ENCODE measurements around the gene SERPINE1.

The SERPINE1 gene

DNA sequence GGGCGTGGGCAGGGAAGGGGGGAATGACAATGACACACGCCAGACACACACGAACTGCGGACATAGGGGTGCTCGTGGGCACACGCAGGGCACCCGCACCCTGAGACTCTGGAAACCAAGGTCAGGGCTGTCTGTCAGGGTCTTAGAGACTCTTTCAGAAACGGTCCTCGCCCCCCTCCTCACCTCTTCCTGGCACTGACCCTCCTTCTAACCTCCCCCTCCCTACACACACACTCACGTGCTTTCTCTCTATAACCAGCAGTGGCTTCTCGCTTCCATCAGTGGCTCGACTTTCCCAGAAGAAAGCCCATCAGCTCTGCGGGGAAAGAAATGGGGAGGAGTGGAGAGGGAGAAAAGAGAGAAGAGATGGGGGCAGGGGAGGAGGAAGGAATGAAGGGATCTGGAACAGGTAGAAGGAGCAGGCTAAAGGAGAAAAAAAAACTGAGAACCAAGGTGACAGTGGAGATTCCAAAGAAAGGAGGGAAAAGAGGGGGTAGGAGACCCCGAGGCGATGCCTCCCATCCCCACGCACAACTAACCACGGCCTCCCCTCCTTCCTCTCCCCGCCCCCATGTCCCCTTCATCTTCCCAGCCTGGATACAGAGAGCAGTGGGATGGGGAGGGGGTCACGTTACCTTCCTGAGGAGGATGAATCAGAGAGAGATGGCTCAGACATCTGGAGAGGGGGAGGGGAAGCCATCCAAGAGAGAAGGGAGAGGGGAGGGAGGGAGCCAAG is 40.2 kb downstream of the SERPINE1 start:
- in situ Hi-C loops (cut with MboI; ENCODE audit: low sequenced_read_pairs) = no loop called here

DNA sequence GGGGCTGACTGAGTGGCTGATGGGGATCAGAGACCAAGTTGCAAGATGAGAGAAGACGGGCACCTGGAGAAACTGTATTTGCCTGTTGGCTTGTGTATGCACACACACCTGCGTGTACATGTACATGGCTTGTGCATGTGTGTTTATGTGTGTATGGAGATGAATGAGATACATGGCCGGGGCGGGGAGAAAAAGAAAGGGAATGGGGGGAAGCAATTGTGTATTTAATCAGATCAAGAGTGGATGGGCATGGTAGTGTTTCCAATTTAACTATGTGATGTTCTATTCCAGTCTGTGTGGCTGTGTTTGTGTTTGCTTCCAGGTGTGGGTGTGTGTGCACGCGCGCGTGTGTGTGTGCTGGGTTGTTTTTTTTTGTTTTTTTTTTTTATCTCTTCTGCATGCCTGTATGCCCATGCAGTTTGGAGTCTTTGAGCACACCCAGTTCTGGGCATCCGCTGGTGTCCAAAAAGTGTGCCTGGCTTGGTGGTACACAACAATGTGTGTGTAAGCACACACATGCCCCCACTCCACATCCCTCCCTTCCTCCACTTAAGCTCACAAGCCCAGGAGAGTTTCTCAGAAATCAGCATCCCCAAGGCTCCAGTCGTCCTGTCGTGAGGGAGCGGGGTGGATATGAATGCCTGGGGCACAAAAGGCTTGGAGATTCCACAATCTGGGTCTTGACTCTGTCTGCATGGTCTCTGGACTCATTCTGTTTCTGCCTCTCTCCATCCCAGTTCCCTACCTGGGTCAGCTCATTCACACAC is 40.9 kb downstream of the SERPINE1 start:
- in situ Hi-C loops (cut with MboI; ENCODE audit: low sequenced_read_pairs) = no loop called here

DNA sequence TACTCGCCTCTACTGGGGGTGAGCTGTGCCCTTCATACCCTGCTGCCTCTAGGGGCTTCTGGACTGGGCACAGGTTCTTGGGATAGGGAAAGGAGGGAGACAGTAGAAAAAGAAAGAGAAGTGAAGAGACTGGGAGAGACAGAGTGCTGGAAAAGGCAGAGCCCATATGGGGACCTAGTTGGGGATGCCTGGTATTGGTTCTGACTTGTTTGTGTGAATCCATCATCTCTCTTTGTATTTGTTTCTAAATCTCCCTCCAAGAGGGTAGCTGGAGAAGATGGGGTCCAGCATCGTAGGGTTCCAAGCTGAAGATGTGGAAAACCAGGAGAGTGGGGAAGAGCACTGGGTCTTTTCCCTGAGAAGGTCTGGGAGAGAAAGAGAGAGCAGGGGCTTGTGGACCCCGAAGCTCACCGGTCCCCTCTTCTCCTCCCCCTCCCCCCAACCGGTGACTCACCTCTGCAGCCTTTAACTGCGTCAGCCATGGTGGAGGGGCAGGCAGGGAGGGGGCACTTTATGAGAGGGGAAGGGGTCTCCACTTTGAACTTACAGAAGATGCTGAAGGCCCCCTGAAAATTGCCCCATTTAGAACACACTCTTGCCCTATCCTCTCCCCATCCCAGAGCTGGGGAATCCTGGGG is 41.6 kb downstream of the SERPINE1 start:
- in situ Hi-C loops (cut with MboI; ENCODE audit: low sequenced_read_pairs) = no loop called here

DNA sequence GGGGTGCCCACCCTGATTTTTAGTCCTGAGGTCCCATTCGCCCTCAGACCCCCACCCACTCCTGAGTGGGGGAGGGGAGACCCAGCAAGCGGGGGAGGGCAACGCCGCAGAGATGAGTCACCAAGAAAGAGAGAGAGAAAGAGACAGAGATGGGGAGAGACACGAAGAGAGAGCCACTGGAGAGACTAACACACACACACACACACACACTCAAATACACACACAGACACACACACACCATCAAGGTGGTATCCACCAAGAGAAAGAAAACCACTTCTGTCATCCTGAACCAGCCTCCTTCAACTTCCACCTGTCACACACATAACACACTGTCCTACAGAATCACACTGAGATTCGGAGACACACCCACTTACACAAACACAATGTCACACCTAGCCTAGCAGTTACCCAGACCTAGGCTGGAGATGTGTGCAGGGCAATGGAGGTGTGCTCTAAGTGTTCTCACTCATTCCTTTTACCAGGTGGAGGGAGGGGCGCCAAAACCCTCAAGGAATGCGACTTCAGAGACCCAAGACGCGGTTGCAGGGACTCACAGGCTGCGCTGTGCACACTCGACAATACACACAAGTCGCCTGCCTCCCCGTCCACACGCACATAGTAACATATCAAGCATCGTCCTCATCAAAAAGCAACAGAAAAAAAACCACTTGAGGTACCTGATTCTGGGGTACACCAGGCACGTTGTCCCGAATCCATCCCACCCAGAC is 42.4 kb downstream of the SERPINE1 start:
- in situ Hi-C loops (cut with MboI; ENCODE audit: low sequenced_read_pairs) = no loop called here

DNA sequence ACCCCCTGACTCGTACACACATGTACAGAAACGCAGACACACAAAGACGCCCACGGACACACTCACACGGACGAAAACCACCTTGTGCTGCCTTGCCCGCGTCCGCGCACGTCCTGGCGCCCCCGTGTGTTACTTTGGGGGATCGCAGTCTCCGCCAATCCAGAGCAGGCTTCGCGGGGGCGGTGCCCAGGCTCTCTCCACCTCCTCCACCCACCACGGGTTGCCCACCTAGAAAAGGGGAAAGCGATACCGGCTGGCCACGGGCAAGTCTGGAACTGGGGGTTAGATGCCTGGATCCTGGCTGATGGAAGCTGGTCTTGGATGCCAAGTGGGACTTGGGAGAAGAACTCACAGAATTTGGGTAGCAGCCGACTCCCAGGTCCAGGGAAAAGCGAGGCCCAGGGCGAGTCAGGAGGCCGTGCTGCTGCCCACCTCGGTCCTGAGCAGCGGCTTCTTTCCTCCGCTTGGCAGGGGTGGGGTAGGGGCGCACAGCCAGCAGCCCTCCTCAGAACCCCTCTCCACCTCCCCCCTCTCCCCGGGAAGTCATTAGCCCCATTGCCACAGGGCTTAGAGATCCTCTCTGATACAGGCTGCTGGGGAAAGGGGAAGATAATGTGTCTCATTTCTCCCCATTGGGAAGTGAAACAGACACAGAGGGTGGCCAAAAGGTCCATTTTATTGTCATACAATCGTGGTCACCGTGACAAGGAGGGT is 43.1 kb downstream of the SERPINE1 start:
- in situ Hi-C loops (cut with MboI; ENCODE audit: low sequenced_read_pairs) = no loop called here

DNA sequence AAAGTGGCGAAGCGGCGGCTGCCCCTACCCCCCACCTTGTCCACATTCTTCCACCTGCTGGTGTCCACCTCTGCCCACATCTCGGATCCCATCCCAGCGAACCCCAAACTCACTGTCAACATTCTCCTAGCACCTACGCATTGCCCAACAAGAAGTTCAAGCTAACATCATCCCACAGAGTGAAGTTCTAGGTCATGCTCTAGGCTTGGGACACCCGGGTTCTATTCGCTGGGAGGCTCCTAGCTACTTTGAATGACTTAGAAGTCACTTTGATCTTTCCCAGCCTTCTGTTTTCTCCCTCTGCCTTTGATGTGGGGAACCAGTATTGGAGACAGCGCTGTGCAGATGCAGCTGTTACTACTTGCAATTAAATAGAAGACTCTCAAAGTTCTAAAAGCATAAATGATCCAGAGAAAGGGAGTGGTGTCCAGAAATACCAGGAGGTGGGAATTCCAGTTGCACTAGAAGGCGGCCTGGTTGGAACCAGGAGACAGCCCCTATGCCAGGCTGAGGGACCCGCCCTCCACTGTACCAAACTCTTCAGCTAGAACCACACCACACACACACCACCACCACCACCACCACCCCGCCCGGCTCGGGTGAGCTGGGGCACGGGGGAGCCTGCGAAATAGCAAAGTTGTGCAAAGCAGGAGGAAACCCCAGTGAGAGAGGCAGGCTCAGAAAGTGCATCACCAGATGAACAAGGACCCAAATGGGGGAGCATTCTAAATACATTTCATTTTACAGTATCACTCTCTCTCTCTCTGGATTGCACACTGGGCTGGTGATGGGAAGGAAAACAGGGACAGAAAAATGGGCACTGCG is 43.9 kb downstream of the SERPINE1 start:
- in situ Hi-C loops (cut with MboI; ENCODE audit: low sequenced_read_pairs) = no loop called here

DNA sequence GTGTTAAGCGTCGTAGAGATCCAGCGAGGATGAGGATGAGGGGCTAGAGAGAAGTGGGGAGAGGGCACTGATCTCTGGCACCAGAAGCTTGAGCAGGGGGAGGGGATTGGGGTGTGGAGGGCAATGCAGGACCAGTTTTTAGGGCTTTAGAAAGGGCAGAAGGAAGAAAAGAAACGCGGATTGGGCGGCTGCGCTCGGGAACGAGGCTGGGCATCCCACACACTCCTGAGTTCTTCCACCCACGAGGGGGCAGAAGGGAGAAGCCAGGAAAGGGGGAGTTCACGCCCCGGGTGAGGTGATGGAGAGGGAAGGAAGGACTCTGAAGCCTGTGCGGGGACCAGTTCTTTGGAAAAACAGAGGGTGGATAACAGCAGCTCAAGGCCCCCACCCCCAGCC is 44.5 kb downstream of the SERPINE1 start:
- in situ Hi-C loops (cut with MboI; ENCODE audit: low sequenced_read_pairs) = no loop called here

DNA sequence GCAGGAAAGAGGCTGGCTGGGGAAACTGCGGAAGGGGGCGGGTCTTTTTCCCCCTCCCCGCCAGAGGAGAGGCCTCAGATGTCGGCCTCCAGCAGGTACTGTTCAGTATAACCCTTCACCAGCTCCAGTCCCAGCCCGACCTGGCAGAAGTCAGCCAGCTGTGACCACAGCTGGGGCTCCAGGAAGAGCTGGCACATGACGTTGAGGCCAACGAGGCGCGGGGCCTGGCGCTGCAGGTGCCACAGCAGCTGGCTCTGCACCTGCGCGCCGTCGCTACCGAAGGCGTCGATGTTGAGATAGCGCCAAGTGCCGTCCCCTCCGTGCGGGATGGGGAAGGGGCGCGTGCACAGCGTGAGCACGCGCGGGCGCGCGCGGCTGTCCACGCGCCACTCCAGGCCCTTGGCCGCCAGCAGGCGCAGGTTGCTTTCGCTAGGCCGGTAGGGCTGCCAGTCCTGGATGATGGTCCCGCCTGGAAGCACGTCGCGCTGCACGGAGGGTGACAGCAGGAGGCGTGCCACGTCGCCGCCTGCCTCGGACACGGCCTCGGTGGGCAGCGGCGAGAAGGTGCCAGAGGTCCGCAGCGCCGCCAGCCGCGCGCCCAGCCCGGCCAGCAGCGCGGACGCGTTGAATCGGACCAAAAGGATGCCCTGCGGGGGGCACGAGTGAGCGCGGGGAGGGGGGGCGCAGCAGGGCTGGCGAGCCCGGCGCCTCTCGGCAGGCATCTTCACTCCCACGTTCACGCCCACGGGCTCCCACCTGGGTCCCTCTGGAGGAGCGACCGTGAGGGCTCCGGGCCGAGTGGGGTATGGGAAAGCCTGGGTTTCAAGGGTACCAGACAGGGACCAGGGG is 45.3 kb downstream of the SERPINE1 start:
- in situ Hi-C loops (cut with MboI; ENCODE audit: low sequenced_read_pairs) = no loop called here

DNA sequence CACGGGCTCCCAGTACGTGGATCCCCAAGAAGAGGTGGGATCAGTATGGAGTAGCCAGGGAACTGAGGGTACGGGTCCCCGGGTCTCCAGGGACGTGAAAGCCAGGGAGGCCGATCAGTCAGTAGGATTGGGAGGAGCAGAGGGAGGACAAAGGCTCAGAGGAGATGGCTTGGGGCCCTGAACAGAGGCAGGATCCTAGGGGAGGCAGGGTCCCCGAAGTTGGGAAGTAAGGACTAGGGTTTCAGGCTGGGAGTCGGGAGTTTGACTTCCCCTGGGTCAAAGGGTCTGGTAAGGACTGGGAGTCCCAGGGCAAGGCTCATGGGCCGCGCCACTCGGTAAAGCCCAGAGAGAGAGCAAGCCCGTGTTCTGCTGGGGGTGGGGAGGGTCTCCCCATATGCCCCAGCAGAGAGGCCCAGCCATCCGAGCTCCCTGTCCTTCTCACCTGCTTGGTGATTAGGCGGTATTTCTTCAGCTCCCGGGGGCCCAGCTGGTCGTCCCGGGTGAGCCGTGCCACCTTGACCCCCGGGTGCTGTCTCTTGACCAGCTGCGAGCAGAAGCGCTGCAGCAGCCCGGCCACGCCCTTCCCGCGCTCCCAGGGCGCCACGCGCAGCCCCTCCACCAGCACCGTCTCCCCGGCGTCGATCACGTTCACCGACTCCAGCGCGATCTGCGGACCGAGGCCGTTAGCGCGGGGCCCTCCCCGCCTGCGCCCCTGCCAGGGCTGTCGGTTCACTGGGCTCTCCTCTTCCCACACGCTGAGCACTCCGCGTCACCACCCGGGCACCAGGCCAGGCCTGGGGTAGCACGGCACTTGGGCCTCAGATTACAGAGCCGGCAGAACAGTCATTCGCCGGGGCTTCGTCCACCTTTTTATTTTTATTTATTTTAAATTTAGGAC is 46.2 kb downstream of the SERPINE1 start:
- in situ Hi-C loops (cut with MboI; ENCODE audit: low sequenced_read_pairs) = no loop called here

DNA sequence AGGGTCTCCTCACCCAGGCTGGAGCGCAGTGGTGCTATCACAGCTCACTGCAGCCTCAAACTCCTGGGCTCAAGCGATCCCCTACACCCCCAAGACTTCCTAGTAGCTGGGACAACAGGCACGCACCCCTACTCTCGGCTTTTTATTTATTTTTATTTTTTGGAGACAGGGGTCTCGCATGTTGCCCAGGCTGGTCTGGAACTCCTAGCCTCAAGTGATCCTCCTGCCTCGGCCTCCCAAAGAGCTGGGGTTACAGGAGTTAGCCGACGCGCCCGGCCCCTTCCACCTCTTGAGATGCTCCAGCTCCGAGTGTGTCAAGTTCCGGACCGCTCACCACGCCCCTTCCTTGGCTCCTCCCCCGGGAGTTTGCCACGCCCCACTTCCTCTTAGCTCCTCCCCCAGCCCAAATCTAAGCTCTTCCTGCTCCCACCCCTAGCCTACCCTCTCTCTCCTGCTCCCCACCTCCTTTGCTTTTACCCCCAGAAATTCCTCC is 46.9 kb downstream of the SERPINE1 start:
- in situ Hi-C loops (cut with MboI; ENCODE audit: low sequenced_read_pairs) = no loop called here

DNA sequence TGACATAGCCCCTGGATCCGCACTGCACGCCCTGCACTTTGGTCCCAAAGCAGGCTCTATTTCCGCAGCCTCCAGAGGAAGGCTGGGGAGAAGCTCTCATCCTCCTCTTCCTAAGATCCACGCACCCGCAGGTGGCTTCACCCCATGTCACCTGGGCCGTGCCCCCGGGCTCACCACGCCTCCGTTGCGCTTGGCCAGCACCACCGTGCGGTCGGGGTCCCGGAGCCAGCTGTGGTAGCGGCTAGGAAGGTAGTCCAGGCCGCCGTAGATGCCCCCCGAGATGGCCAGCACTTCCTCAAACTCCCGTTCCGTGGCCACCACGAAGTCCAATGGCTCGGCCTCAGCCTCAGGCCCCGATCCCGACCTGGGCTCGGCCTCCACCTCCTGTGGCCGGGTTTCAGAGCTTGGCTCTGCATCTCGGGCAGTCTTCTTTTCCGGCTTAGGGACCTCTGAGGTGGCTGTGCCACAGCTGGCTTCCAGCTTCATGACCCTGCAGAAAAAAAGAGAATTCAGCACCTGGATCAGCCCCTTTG is 47.5 kb downstream of the SERPINE1 start:
- in situ Hi-C loops (cut with MboI; ENCODE audit: low sequenced_read_pairs) = no loop called here

DNA sequence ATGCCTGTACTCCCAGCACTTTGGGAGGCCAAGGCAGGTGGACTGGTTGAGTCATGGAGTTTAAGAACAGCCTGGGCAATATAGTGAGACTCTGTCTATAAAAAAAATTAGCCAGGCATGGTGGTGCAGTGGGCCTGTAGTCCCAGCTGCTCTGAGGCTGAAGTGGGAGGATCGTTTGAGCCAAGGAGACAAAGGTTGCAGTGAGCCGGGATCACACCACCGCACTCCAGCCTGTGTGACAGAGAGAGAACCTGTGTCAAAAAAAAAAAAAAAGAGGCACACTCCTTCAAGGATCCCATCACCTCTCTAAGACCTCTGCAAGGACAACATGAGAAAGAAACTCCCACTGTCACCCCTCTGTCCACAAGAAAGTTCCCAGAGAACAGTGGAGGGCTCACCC is 48.8 kb downstream of the SERPINE1 start:
- in situ Hi-C loops (cut with MboI; ENCODE audit: low sequenced_read_pairs) = no loop called here

DNA sequence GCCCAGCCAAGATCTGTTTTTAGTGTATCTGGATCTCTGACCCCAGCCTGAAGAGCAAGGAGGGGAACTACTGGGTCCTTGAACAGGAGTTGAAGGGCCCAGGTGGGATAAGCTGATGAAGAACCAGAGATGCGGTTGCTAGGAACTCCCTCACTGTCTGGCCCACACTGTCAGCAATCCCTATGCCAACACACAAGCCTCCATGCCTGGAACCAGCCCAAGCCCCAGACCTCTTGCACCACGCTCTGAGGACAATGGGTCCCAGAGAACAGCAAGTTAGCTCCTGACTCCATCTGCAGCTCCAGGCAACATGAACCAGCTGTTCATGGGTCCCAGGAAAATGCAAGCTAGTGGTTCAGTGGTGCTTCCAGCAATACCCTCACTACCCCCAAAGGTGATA is 50.7 kb downstream of the SERPINE1 start:
- in situ Hi-C loops (cut with MboI; ENCODE audit: low sequenced_read_pairs) = no loop called here

DNA sequence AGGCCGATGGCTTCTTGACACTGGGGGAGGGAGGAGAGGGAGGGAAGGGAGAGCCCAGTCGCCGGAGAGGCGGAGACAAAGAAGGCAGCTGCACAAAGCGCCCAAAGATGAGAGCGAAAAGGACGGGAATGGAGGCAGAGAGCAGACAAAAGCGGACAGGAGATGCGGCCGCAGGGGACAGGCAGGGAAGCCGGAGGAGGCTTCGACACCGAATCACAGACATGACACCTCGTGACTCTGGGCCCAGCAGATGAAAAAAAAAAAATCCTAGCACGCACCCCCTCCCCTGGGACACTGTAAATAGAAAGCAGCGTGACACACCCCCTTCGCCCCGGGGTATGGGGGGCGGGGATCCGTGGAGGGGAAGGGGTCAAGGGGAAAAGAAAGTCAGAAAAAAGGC is 52.2 kb downstream of the SERPINE1 start:
- in situ Hi-C loops (cut with MboI; ENCODE audit: low sequenced_read_pairs) = no loop called here

DNA sequence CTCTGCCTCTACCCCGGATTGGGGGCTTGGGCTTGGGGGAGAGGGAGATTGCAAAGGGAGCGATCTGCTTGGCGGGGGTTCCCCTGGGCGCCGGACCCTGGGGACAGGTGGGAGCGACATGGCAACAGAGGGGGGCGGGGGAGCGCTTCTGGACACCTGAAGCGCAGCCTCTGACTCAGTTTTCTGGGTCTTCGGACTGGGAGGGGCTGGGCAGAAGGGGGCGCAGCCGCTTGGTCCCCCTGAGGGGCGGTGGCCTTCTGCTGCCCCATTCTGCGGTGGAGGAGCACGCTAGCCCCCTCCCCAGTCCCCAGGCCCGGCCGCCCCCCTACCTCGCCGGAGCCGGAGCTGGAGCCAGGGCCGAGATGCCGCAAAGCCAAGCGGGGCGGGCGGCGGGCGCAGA is 52.8 kb downstream of the SERPINE1 start:
- in situ Hi-C loops (cut with MboI; ENCODE audit: low sequenced_read_pairs) = no loop called here

DNA sequence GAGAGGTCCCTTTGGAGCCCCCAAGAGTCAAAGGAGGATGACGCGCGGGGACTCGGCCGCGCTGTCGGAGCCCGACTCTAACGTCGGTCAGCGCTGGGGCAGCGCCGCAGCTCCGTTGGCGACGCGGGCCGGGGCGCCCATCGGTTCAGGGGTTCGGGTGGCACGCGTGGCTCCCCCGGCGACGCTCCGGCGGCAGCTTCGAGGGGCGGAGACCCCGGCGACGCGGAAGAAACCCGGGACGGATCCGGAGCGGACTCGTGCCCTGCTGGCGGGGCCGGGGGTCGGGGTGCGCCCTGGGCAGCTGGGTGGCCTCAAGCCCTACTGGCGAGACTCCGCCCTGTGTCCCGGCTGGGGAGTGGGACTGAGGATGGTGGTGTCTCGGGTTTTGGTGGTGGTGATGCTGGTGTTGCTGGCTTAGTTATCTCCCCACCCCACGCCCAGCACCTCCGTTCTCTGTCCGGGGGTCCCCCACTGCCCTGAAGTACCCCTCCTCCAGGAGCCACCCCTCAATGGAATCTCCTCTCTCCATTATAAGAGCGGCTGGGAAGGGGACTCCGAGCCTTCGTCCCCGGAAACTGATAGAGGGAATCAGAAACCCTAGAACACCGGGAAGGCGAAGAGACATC is 53.3 kb downstream of the SERPINE1 start, which contains the start of gene NAT16:
TSS of gene NAT16 (minus strand) at position 164 of the 626 bp plus-strand sequence. CDS start 5,486 bp downstream, outside the sequence.
- in situ Hi-C loops (cut with MboI; ENCODE audit: low sequenced_read_pairs) = no loop called here
